Raji (cell line): ENCODE data around the gene PLXDC2.

Experiments
- POLR2A ChIP-seq: IDR thresholded peaks from 2 replicates; pipeline ENCODE4 v1.6.1; 2011; ENCODE audit warnings: low read depth, low read length, control low read depth; ENCODE audit not compliant: insufficient read depth

The PLXDC2 gene

DNA sequence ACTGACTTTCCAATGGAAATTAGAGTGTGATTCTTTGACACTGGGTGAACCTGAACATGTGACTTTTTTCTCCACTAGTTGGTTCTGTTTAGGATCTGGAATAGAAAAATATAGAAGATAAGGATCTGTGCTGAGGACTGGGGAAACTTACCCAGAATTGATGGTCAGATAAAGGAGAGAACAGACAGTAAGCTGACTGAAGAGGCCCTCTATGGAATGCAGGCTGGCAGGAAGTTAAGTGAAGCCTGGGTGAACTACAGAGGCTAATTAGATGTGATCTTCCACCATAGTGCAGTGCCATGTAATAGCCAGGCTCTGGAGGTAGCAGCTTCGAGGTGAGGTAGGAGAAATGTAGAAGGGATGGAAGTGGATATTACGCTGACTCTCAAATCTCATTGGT, 455.3 kb downstream of the PLXDC2 start:
- no peak for TF ChIP-seq POLR2A

DNA sequence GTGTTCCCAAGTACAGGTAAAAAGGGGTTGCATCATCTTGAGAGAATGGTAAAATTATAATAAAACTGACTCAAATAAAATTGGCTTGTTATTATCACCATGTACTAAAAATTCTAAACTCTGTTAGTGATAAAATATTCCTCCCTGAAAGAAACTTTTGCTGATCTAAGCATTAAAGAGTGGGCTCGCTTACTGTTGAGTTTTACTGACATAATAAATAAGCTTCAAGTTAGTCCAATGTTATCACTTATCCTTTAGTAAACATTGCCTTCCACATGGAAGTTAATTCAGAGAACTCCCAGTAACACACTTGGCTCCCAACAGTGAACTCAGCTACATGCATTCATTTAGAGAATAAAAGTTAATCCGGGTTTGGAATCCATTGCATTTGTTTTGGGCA, 456.4 kb downstream of the PLXDC2 start:
- no peak for TF ChIP-seq POLR2A

DNA sequence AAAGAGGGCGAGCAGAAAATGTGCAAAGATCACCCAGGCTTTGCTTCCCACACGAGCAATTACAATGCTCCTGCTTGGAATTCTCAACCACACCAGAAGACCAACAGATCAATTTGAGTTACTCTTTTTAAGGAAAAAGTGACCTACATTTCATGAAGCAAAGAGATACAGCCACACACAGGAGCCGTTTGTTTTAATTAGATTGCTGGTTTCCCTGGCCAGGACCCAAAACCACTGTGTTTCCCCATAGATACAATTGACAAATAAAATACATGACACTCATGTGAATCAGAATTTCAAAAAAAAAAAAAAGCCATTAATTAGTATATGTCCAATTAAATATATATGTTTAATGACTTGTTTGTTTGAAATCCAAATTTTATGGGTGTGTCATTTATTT, 458.3 kb downstream of the PLXDC2 start:
- no peak for TF ChIP-seq POLR2A

DNA sequence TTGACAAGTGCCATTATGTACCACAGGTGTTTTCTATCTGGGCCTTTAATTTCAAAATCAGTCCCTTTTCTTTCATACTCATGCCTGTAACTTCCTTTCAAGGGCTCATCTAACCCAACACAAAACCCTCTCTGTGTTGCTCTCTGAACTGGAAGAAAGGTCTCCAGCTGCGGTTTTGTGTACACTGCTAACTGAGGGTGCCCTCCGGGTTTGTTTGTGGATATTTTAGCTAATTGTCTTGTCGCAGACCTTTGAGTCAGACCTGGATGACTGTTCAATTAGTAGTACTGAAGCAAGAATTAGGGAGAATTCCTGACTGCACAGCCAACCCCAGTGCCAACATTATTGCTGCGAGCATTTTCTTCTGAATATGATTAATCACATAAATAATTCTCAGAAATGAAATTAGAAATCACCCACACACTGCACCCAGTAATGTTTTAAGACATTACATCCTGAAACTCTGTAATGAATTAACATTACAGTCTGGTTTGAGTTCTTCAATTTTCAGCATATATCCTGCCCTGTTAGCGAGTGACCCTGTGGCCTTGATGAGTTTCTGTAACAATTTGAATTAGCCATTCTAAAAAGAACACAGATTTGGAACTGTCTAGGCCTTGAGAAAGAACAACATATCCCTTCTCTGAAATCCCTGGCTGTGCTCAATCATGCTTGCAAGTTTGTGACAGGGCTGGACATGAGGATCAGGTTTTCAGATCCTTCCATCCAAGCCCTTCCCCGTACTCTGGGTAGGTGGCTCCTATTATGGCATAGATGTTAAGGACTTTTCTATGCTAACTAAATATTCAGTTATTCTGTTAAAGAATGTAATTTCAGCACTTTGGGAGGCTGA, 460.1 kb downstream of the PLXDC2 start:
- no peak for TF ChIP-seq POLR2A

DNA sequence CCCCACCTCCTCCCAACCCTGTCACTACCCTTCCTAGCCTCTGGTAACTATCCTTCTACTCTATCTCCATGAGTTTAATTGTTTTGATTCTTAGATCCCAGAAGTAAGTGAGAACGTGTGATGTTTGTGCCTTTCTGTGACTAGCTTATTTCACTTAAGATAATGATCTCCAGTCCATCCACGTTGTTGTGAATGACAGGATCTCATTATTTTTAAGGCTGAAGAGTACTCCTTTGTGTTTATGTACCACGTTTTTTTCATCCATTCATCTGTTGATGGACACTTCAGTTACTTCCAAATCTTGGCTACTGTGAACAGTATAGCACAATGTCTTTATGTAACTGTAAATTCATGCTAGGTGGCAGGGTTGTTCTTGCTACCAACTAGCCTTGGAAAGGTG, 461.6 kb downstream of the PLXDC2 start:
- no peak for TF ChIP-seq POLR2A

DNA sequence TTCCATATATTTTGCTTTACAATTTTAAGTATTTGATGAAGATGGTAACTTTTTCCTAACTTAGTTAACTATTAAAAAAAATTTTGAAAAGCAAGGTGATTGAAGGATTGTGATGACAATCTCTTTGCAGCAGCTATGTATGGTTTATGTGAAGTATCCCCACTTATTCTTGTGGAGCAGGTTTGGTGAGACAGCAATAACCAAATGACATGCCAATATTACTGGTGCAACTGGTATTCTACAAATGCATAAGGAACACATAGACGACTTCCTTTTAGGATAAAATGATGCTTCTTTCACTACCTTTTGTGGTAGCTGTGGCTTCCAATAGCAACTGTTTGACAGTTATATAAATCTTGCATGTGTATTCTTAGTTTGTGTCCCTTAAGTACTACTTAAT, 465.3 kb downstream of the PLXDC2 start:
- TF ChIP-seq POLR2A, result no peak

DNA sequence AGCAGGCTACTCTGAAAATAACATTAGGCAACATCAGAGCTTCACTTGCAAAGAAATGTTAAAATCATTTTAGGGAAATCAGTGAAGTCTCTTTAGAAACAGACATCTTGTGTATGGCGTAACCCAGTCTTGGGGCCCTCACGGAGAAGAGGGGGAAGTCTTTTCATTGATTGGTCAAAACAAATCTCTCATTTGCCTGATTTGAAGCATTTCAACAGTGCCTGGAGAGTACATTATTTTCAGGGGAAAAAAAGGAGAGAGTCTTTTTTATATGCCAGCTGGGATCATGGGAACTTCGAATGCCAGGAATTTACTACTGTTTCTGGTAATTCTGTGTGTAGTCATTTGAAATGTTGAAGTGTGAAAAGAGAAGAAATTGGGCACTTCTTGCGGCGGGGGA, 471.4 kb downstream of the PLXDC2 start:
- no peak for TF ChIP-seq POLR2A

DNA sequence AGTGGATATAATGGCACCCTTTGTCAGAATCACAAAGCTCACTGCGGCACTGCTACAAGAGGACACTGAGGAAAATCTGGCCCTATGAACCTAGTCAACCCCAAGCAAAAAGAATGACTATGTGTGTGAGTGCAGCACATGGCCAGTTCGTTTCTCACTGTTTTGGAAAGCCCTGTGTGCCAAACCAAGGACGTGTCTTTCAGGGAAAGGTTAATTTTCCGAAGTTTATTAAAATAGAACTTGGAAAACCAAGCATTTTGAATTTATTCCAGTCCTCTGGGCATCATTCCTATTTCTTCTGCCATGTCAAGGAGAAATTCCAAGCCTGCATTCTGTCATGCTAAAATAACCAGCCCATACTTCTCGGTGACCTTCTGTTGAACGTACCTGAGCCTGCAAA, 471.8 kb downstream of the PLXDC2 start:
- no peak for TF ChIP-seq POLR2A

DNA sequence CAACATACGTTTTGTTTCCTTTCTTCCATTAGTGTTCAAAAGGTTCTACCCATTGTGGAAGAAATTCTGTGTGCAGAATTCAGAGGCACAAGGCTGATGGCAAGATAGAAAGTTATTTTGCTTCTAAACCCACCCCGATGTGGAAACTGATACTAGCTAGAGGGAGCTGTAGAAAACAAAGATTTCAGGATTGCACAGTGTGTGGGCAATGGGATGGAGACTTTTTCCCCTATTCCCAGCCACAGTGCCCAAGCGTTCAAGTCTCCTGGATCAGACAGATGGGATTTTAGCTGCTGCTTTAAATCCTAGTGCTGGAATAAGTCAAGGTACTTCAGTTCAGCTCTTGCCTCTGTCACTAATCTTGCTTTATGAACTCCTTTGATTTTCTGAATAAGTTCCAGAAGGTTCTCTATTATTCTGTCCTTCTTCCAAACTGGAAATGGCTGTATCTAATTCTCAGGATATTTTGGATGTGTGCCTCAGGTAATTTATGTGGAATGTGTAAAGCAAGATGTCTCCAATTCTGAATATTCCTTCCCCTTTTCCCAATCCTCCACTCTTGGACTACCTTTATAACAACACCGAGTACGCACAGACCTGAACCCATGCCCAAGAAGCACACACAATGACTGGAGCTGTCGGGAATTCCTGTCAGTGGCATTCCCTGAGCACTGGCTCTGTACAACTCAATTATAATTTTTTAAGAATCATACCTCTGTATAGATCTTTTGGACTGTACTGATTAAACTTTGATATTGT, 473.0 kb downstream of the PLXDC2 start:
- TF ChIP-seq POLR2A, result no peak

DNA sequence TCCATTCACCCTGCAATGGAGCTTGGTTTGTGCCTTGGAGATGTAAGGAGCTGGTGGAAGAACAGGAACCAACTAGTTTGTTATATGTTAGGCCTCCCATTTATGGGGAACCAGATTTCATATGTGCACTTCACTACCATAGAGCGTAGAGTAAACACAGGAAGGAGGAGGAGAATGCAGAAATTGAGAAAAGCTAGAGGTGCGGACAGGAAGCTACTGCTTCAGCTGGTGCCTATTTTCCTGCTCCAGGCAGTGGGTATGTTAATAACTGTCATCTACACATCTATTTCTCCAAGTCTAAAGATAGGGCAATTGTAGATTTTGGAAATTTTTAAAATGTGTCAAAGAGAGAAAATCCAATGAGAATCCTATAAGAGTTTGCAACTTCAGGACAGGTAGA, 482.2 kb downstream of the PLXDC2 start:
- no peak for TF ChIP-seq POLR2A

DNA sequence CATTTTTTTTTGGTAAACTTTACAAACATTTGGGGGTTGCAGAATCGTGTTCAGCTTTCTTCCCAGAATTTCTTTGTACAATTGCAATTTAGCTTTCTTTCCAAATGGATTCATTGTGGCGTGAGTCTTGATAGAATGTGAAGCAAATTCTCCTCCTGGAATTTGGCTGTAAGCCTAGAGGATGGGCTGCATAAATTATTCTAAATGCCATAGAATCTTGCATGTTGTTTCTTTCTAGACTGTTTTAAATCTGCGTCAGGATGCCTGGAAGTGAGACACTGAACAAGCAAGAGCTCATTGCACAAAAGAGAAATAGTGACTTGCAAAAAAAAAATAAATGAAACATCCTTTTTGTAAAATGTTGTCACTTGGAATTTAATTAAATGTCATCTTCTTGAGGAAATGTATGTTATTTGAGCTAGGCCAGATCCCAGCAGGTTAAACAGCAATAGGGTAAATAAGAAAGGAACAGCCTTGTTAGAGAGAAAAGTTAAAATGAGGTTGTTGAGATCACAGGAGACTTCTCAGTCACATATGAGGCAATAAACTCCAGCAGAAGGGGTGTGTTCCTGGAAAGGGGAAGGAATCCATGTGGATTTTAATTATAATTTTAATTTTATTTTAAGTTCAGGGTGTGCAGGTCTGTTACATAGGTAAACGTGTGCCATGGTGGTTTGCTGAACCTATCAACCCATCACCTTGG, 483.0 kb downstream of the PLXDC2 start:
- TF ChIP-seq POLR2A, result no peak

DNA sequence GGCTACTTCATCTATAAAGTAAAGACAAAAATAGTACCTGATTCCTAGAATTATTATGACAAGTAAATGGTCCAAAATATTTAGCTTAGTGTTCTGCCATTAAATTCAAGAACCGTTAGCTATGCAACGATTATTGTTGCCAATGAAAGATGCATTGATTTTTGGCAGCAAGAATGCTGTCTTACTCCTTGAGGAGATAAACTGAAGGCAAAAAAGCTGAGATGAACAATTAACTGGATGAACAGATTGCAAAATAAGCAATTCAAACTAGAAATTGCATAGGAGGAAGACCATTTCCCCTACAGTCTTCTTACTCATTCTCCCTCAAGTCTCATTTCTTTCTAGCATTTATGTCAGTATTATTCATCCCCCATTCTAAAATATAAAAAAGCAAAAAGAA, 484.5 kb downstream of the PLXDC2 start:
- no peak for TF ChIP-seq POLR2A

DNA sequence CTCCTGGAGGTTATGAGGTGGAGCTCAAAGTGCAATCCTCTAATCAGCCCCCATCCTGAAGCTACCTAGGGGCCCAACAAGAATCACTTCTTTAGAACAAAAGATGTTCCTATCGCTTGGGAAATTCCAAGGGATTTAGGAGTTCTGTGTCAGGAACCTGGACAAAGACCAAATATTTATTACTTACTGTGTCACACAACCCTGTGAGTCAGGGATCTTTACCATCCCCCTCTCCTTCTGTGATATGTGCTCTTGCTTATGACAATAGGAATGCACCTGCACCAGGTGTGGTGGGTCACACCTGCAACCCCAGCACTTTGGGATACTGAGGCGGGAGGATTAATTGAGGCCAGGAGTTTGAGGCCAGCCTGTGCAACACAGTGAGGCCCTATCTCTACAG, 485.8 kb downstream of the PLXDC2 start:
- TF ChIP-seq POLR2A, result no peak

DNA sequence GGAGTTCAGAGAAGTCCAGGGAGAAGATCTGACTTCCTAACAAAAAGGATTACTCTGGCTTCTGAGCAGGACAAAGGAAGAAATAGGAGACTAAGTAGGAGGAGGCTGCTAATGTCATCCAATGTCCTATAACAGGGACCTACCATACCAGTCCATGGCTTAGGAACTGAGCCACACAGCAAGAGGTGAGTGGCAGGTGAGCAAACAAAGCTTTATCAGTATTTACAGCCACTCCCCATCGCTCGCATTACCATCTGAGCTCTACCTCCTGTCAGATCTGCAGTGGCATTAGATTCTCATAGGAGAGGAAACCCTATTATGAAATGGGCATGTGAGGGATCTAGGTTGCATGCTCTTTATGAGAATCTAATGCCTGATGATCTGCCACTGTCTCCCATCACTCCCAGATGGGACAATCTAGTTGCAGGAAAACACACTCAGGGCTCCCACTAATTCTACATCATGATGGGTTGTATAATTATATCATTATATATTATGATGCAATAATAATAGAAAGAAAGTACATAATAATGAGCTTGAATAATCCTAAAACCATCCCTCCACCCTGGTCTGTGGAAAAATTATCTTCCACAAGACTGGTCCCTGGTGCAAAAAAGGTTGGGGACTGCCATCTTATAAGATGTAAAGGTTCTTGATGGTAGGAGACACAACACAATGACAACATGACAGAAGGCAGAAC, 487.4 kb downstream of the PLXDC2 start:
- no peak for TF ChIP-seq POLR2A

DNA sequence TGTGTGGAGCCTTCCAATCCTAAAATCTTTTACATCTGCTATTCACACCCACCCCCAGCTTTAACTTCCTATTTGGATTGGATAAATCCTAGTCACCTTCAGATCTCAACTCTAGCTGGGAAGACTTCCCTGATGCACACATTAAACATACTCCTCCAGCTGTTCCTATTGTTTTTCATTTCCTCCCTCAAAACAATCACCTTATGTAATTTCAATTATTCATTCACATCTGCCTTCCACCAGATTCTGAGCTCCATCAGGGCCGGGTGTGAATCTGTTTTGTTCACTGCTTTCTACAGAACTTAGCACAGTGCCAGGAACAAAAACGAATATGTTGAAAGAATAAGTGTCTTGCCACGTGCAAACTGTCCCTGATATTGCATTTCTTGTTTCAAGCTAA, 497.4 kb downstream of the PLXDC2 start:
- no peak for TF ChIP-seq POLR2A
